ENCODE data around the gene CFAP410. TPM values are rescaled to one million over a fixed set of nuclear protein-coding genes. Genes with fewer than 3 reads are reported as not detected.

The CFAP410 gene
- total and polyA plus RNA-seq, 10 donors = 26.2 to 79.8 (median 33.0) TPM

DNA sequence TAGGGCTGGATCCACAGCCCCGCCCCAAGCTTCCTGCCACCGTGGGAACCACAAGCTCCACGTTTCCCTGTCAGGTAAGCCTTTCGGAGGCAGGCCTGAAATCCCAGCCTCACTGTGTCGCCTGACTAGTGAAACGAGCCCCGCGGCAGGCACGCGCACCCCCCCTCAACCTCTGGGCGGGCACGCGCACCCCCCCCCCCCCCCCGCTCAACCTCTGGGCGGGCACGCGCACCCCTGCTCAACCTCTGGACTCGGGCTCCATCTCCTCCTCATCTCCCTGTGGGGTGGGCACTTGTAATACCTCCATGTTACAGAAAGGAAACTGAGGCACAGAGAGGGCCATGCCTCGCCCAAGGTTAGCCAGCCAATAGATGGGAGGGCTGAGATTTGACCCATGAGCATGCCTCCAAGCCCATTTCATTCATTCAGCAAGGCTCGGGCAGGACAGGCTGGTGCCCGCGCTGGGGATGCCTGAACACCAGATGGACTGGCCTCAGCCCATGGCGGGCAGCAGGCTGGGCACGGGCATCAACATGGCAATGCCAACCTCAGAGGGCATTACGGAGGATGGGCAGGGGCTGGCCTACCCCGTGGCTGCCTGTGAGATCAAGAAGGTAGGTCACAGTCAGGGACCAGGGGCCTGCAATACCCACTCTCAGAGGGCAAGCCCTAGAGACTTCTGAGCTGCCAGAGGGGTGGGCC is 4.7 kb downstream of the CFAP410 start:
- H3K4me1 ChIP-seq = peaks cover under 1 to 18% (median 7%) of the 10 kb centered on the region in 6 donors
- DNase-seq = no peak
- peak in 2 of 3 donors; percentile 9 to 46 for TF ChIP-seq POLR2AphosphoS5 (IDR thresholded peaks at IDR 0.05)
- TF ChIP-seq, protein P1, sequence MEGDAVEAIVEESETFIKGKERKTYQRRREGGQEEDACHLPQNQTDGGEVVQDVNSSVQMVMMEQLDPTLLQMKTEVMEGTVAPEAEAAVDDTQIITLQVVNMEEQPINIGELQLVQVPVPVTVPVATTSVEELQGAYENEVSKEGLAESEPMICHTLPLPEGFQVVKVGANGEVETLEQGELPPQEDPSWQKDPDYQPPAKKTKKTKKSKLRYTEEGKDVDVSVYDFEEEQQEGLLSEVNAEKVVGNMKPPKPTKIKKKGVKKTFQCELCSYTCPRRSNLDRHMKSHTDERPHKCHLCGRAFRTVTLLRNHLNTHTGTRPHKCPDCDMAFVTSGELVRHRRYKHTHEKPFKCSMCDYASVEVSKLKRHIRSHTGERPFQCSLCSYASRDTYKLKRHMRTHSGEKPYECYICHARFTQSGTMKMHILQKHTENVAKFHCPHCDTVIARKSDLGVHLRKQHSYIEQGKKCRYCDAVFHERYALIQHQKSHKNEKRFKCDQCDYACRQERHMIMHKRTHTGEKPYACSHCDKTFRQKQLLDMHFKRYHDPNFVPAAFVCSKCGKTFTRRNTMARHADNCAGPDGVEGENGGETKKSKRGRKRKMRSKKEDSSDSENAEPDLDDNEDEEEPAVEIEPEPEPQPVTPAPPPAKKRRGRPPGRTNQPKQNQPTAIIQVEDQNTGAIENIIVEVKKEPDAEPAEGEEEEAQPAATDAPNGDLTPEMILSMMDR (IDR thresholded peaks at IDR 0.05 in 8 of 11, conservative IDR thresholded peaks at IDR 0.05 in 3 of 11) = no peak
- 82 to 88% (median 83%) methylated on average over 8 to 26 of the region's 26 CpGs for WGBS, 5 donors
- H3K4me3 ChIP-seq = no peak overlapping the region
- H3K36me3 ChIP-seq = peaks cover 0 to 73% (median 24%) of the 10 kb centered on the region in 6 donors
- intact Hi-C loops (cut with DNase I; ENCODE audit: low total_unique reads) = loop anchor here (10.0 kb wide), 1 partner anchor 100 kb away; no protein-coding TSS in a partner anchor
- H3K9me3 ChIP-seq = no peaks in the 10 kb centered on the region
- H3K27me3 ChIP-seq (replicated peaks in 1 of 7) = no peaks in the 10 kb centered on the region
- no peak overlapping the region for H3K27ac ChIP-seq

DNA sequence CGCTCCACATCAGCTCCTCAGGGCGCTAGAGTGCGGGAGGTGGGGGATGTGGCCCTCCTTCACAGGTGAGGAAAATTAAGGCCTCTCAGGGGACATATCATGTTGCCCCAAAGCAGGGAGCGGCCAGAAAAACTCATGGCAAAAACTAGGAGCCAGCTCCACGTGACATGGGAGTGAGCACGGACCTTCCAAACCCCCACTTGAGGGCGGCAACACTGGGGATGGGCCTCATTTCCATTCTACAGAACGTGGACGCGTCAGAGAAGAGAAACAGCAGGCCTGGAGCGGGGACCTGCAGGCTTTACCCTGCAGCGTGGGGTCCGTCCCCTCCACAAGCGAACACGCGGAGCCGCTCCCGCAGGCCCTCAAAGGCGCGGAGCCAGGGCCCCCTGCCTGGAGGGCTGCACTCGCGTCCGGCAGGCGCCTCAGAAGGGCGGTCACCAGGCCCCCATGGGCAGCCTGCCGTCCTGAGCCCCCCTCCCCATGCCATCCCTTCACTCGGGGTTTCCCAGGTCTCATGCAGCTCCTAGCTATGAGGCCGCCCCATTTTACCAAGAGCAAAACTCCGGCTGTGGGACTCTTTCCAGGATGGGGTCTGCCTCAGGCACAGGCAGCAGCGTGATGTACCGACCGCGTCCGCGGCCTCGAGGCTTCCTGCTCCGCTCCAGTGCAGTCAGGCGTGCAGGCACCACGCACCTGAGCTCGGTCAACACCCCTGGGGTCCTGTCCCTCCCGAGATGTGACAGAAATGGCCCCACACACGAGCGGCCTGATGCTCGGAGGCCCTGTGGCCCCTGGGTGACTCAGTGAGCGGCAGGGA is 5.5 kb downstream of the CFAP410 start:
- Histone ChIP-seq H3K9me3 (no peaks in the 10 kb centered on the region), H3K27me3 (replicated peaks in 1 of 7) (no peaks in the 10 kb centered on the region), H3K36me3 (peaks cover 0 to 74% (median 24%) of the 10 kb centered on the region in 6 donors), H3K4me1 (peaks cover 0 to 15% (median 7%) of the 10 kb centered on the region in 6 donors), H3K27ac (no peak overlapping the region), H3K4me3 (no peak overlapping the region)
- TF ChIP-seq POLR2AphosphoS5 (IDR thresholded peaks at IDR 0.05) (peak in 1 of 3 donors; percentile 7), POLR2A (IDR thresholded peaks at IDR 0.05) (no peak)
- 85 to 92% (median 89%) methylated on average over 38 to 45 of the region's 45 CpGs for WGBS, 5 donors
- DNase-seq = no peak
- intact Hi-C loops (cut with DNase I; ENCODE audit: low total_unique reads) = loop anchor here (10.0 kb wide), 1 partner anchor 101 kb away; no protein-coding TSS in a partner anchor

DNA sequence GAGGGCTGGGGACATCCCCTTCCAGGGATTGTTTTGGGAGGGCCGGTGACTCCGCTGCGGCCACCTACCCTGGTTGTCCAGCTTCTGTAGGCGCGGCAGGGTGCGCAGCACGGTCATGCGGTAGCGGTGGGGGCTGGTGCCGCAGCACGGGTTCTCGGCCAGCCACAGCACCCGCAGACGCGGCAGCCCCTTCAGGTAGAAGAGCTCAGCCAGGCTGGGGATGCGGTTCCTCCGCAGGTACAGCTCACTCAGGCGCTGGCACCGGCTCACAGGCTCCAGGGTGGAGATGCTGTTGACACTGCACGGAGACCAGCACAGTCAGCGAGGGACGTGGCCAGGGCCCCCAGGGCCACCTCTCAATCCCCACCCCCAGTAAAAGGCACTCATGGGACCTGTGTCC is 6.2 kb downstream of the CFAP410 start:
- H3K27me3 ChIP-seq (replicated peaks in 1 of 7) = no peaks in the 10 kb centered on the region
- no peak overlapping the region for H3K27ac ChIP-seq
- 94 to 98% (median 97%) methylated on average over 9 to 22 of the region's 22 CpGs for WGBS, 5 donors
- DNase-seq = no peak
- peaks cover 0 to 78% (median 24%) of the 10 kb centered on the region in 6 donors for H3K36me3 ChIP-seq
- H3K4me3 ChIP-seq = no peak overlapping the region
- peaks cover 0 to 10% (median 2%) of the 10 kb centered on the region in 6 donors for H3K4me1 ChIP-seq
- no peaks in the 10 kb centered on the region for H3K9me3 ChIP-seq
- intact Hi-C loops (cut with DNase I; ENCODE audit: low total_unique reads) = loop anchor here (10.0 kb wide), 1 partner anchor 102 kb away; no protein-coding TSS in a partner anchor
- TF ChIP-seq, protein P1 (IDR thresholded peaks at IDR 0.05 in 8 of 11, conservative IDR thresholded peaks at IDR 0.05 in 3 of 11) = no peak
- TF ChIP-seq POLR2A (IDR thresholded peaks at IDR 0.05) (no peak), POLR2AphosphoS5 (IDR thresholded peaks at IDR 0.05) (no peak)

DNA sequence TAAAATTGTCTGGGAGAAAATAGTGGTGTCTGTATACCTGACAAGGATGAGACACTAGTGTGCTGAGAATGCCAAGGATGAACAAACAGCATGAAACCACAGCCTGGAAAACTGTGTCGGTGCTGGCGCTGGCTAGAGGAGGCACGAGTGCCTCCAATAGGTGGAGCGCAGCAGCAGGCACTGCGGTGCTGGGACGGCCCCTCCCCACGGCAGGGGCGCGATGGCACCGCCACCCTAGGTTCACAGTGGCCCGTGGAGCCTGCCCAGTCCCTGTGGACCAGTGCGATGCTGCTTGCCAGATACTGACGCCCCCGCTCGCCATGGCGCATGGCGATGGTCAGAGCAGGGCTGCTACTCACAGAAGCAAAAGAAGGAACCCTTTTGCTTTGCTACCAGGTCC is 6.8 kb downstream of the CFAP410 start:
- WGBS, 5 donors = 88 to 94% (median 92%) methylated on average over 17 of the region's 17 CpGs
- TF ChIP-seq POLR2AphosphoS5 (IDR thresholded peaks at IDR 0.05) (peak in 1 of 3 donors; percentile 68), POLR2A (IDR thresholded peaks at IDR 0.05) (no peak)
- TF ChIP-seq, protein P1 (IDR thresholded peaks at IDR 0.05 in 8 of 11, conservative IDR thresholded peaks at IDR 0.05 in 3 of 11) = no peak

More for the DNA sequence above, 6.8 kb downstream of the CFAP410 start:
- Histone ChIP-seq H3K4me1 (peaks cover 0 to 10% (median under 1%) of the 10 kb centered on the region in 6 donors), H3K27me3 (replicated peaks in 1 of 7) (no peaks in the 10 kb centered on the region), H3K36me3 (peaks cover 0 to 83% (median 28%) of the 10 kb centered on the region in 6 donors), H3K9me3 (no peaks in the 10 kb centered on the region), H3K4me3 (no peak overlapping the region), H3K27ac (no peak overlapping the region)
- intact Hi-C loops (cut with DNase I; ENCODE audit: low total_unique reads) = loop anchor here (10.0 kb wide), 1 partner anchor 102 kb away; no protein-coding TSS in a partner anchor
- DNase-seq = no peak

Measured in spleen (tissue), 11 donors.